ENCODE measurements around the gene EIF4G1.

DNA sequence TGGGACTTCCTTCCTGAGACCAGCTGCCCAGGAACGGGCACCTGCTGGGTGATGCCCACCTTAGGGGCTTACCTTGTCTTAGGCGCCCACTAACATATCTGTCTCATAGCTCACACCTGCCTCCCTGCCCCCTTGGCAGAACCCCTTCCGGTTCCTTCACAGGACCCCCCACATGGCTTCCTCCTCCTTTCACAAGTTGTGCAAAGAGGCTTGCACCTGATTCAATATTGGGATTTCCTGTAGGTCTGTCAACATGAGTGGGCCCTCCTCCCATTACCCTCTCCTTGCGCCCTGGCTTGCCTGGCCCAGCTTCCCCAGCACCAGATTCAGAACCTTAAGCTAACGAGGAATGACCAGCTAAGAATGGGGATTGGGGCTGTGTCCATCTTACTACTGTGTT lies 63.0 kb downstream of the EIF4G1 start:
- TF ChIP-seq EZH2 (IDR thresholded peaks at IDR 0.05; ENCODE audit: borderline replicate concordance, low read depth, low read length, severe bottlenecking): no peak
- TF ChIP-seq, protein P1, sequence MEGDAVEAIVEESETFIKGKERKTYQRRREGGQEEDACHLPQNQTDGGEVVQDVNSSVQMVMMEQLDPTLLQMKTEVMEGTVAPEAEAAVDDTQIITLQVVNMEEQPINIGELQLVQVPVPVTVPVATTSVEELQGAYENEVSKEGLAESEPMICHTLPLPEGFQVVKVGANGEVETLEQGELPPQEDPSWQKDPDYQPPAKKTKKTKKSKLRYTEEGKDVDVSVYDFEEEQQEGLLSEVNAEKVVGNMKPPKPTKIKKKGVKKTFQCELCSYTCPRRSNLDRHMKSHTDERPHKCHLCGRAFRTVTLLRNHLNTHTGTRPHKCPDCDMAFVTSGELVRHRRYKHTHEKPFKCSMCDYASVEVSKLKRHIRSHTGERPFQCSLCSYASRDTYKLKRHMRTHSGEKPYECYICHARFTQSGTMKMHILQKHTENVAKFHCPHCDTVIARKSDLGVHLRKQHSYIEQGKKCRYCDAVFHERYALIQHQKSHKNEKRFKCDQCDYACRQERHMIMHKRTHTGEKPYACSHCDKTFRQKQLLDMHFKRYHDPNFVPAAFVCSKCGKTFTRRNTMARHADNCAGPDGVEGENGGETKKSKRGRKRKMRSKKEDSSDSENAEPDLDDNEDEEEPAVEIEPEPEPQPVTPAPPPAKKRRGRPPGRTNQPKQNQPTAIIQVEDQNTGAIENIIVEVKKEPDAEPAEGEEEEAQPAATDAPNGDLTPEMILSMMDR (IDR thresholded peaks at IDR 0.05; ENCODE audit: borderline replicate concordance, extremely low read depth, low read length, poor library complexity, severe bottlenecking): no peak

Measured in DND-41 (cell line).